Esophagus squamous epithelium (tissue), 5 donors: ENCODE measurements around the gene RNF26. TPM values are rescaled to one million over a fixed set of nuclear protein-coding genes. Genes with fewer than 3 reads are reported as not detected.
A peak's percentile ranks its signal among the peaks of the same experiment; 100 is the strongest.

ENCODE experiments used
- DNase-seq: peaks from one replicate; lab custom pipeline; 2025; lab: John Stamatoyannopoulos, UW
- H3K27ac ChIP-seq, 4 donors: fragments of 200-600 bp; sonication (generic); one replicate each; pipeline ENCODE4 v1.5.1; 2016 to 2019; ENCODE audit warnings: mild to moderate bottlenecking in 1 of 4
- H3K27me3 ChIP-seq, 4 donors: fragments of 200-600 bp; sonication (generic); 1 replicate in 3 of 4; 2 replicates in 1 of 4; pipeline versions ENCODE4 v1.5.1 to v1.6.0; 2017 to 2021; ENCODE audit warnings: antibody characterized with exemption in 1 of 4
- H3K36me3 ChIP-seq, 3 donors: fragments of 200-600 bp; sonication (generic); one replicate each; pipeline ENCODE4 v1.5.1; 2016 to 2019
- H3K4me1 ChIP-seq, 3 donors: fragments of 200-600 bp; sonication (generic); one replicate each; pipeline ENCODE4 v1.5.1; 2017 to 2019
- H3K4me3 ChIP-seq, 4 donors: fragments of 200-600 bp; sonication (generic); 1 replicate in 3 of 4; 2 replicates in 1 of 4; pipeline ENCODE4 v1.5.1; 2016 to 2019; ENCODE audit warnings: mild to moderate bottlenecking in 2 of 4, moderate library complexity in 1 of 4
- H3K9me3 ChIP-seq, 3 donors: fragments of 200-600 bp; sonication (generic); one replicate each; pipeline ENCODE4 v1.5.1; 2016 to 2019
- POLR2A ChIP-seq, 4 donors: fragments of 450-650 bp; IDR thresholded peaks; one replicate each; pipeline ENCODE4 v1.6.1; 2017; ENCODE audit warnings: antibody characterized with exemption in 4 of 4, mild to moderate bottlenecking in 4 of 4, moderate library complexity in 3 of 4
- WGBS, 2 donors: methylation state at CpG; one replicate each; pipeline ENCODE4 v1.1.5; 2018; 5-methylcytosine and 5-hydroxymethylcytosine counted together
- intact Hi-C: fragments of 100-400 bp; cut with DNase I; formaldehyde crosslinking; loops from one replicate; pipeline ENCODE4 v1.15.0; 2022
- total RNA-seq, 4 donors: library from RNA; depleted of rRNA; stranded (reverse); fragments of >200 nt; gene quantifications; one replicate each; pipeline ENCODE4 v1.1.0, GENCODE V29; 2016
- TF ChIP-seq, protein P1 (sequence below), 6 experiments: fragments of 450-650 bp in 4 of 6; fragments of 200-600 bp in 2 of 6; sonication (generic) in 2 of 6; IDR thresholded peaks; one replicate each; pipeline ENCODE4 v1.5.1; 2016 to 2019; ENCODE audit warnings: antibody characterized with exemption in 6 of 6, mild to moderate bottlenecking in 4 of 6, moderate library complexity in 4 of 6
- donor health status: DM: yes; HTN: yes; CAD: no.

The RNF26 gene
- total RNA-seq, 4 donors from 2014 or later, result 10.5 to 17.9 (median 12.2) TPM

DNA sequence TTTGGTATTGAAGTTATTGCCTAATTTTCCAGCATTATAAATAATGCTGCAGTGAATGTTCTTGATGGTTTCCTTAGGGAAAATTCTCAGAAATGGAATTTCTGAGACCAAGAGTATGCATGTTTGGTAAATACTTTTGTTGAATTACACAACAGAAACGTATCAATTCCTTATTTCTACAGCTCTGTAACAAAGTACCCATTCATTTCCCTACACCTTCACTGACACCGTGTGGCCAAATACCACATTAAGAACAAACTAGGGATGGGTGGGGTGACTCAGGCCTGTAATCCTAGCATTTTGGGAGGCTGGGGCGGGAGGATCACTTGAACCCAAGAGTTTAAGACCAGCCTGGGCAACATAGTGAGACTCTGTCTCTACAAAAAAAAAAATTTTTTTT is 39.1 kb upstream of the RNF26 start:
- H3K27me3 ChIP-seq, result no peaks in the 10 kb centered on the region
- DNase-seq, result no peak
- peaks cover 6 to 81% (median 6%) of the 10 kb centered on the region in 3 donors for H3K36me3 ChIP-seq
- peaks cover 0 to 13% (median 8%) of the 10 kb centered on the region in 3 donors for H3K9me3 ChIP-seq
- TF ChIP-seq, protein P1, sequence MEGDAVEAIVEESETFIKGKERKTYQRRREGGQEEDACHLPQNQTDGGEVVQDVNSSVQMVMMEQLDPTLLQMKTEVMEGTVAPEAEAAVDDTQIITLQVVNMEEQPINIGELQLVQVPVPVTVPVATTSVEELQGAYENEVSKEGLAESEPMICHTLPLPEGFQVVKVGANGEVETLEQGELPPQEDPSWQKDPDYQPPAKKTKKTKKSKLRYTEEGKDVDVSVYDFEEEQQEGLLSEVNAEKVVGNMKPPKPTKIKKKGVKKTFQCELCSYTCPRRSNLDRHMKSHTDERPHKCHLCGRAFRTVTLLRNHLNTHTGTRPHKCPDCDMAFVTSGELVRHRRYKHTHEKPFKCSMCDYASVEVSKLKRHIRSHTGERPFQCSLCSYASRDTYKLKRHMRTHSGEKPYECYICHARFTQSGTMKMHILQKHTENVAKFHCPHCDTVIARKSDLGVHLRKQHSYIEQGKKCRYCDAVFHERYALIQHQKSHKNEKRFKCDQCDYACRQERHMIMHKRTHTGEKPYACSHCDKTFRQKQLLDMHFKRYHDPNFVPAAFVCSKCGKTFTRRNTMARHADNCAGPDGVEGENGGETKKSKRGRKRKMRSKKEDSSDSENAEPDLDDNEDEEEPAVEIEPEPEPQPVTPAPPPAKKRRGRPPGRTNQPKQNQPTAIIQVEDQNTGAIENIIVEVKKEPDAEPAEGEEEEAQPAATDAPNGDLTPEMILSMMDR (IDR thresholded peaks at IDR 0.05), result no peak
- TF ChIP-seq POLR2A (IDR thresholded peaks at IDR 0.05), result no peak
- intact Hi-C loops, result loop anchor here (10.0 kb wide), 1 partner anchor 90 kb away; the partner anchor contains the start of gene CBL
- 56% methylated on average over 3 of the region's 3 CpGs for WGBS, 2 donors
- H3K4me1 ChIP-seq, result peaks cover 0 to 6% (median 0%) of the 10 kb centered on the region in 3 donors
- no peak overlapping the region for H3K4me3 ChIP-seq
- H3K27ac ChIP-seq, result no peak overlapping the region

DNA sequence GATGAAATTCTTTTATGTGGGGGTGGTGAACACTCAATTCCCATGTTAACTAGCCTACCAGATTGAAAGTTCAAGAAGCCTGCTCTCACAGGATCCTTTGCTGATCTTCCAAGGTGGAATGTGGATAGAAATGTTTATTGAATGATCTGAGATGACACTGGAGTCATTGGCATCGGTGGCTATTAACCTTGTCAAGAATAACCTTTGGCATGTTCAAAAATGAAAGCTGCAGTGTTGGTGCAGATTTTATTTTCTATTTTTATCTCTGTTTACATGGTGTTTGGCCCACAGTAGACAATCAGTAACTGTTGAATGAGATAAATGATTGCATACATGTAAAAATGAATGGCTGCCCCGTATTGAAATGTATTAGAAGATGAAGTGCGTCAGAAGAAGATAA is 36.4 kb upstream of the RNF26 start:
- no peaks in the 10 kb centered on the region for H3K27me3 ChIP-seq
- H3K4me1 ChIP-seq, result peaks cover 0 to 22% (median 7%) of the 10 kb centered on the region in 3 donors
- WGBS, 2 donors, result 83 to 88% methylated on average over 3 of the region's 3 CpGs
- H3K36me3 ChIP-seq, result peaks cover 6 to 83% (median 11%) of the 10 kb centered on the region in 3 donors
- H3K9me3 ChIP-seq, result no peaks in the 10 kb centered on the region
- H3K4me3 ChIP-seq, result no peak overlapping the region
- no peak for DNase-seq
- H3K27ac ChIP-seq, result peak overlapping the region in 3 of 4 donors; percentile 18 to 47 (median 26)
- intact Hi-C loops, result loop anchor here (10.0 kb wide), 1 partner anchor 93 kb away; the partner anchor contains the start of gene CBL
- TF ChIP-seq, protein P1 (IDR thresholded peaks at IDR 0.05), result no peak
- no peak for TF ChIP-seq POLR2A (IDR thresholded peaks at IDR 0.05)

DNA sequence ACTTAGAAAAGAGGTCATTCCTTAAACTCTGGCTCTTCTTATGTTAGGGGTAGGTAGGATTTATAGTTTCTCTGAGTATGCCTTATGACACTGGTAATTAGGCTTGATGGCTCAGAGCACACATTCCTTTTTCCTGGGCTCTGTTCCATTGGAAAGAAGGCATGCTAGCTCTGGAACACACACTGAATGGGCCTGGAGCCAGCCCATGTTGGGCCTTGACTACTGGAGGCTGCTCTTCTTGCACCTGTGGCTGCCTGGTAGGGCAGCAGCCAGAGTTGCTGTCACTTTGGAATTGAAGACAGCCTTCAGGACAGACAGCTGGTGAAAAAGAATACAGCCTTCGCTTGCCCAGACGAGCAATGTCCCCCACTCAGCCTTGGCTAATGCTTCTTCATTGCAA is 35.6 kb upstream of the RNF26 start:
- Histone ChIP-seq H3K4me3 (no peak overlapping the region), H3K36me3 (peaks cover 6 to 83% (median 14%) of the 10 kb centered on the region in 3 donors), H3K27ac (peak overlapping the region in 3 of 4 donors; percentile 18 to 47 (median 26)), H3K27me3 (no peaks in the 10 kb centered on the region), H3K9me3 (no peaks in the 10 kb centered on the region), H3K4me1 (peaks cover 0 to 22% (median 7%) of the 10 kb centered on the region in 3 donors)
- 75 to 82% methylated on average over 2 of the region's 2 CpGs for WGBS, 2 donors
- no peak for DNase-seq
- intact Hi-C loops, result loop anchor here (10.0 kb wide), 1 partner anchor 94 kb away; the partner anchor contains the start of gene CBL
- TF ChIP-seq, protein P1 (IDR thresholded peaks at IDR 0.05), result no peak
- no peak for TF ChIP-seq POLR2A (IDR thresholded peaks at IDR 0.05)

DNA sequence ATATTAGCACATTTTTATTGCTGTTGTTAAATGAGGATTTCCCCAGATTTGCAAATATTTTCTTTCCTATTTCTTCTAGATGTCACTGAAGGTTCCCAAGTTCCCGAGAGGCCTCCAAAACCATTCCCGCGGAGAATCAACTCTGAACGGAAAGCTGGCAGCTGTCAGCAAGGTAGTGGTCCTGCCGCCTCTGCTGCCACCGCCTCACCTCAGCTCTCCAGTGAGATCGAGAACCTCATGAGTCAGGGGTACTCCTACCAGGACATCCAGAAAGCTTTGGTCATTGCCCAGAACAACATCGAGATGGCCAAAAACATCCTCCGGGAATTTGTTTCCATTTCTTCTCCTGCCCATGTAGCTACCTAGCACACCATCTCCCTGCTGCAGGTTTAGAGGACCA is 34.9 kb upstream of the RNF26 start:
- no peak for DNase-seq
- peak overlapping the region in 1 of 4 donors; percentile 51 for H3K27ac ChIP-seq
- intact Hi-C loops, result loop anchor here (10.0 kb wide), 1 partner anchor 95 kb away; the partner anchor contains the start of gene CBL

More for the DNA sequence above, 34.9 kb upstream of the RNF26 start:
- Histone ChIP-seq H3K9me3 (no peaks in the 10 kb centered on the region), H3K4me1 (peaks cover 0 to 22% (median 7%) of the 10 kb centered on the region in 3 donors), H3K4me3 (no peak overlapping the region), H3K36me3 (peaks cover 6 to 84% (median 17%) of the 10 kb centered on the region in 3 donors), H3K27me3 (no peaks in the 10 kb centered on the region)
- 90 to 98% methylated on average over 7 to 9 of the region's 9 CpGs for WGBS, 2 donors
- TF ChIP-seq, protein P1 (IDR thresholded peaks at IDR 0.05), result no peak
- TF ChIP-seq POLR2A (IDR thresholded peaks at IDR 0.05), result no peak
